ENCODE measurements around the gene PRKG1. TPM values are rescaled to one million over a fixed set of nuclear protein-coding genes. Genes with fewer than 3 reads are reported as not detected.

PRKG1 gene
- total RNA-seq, 1 experiment from 2014 or later, result 10.4 TPM

DNA sequence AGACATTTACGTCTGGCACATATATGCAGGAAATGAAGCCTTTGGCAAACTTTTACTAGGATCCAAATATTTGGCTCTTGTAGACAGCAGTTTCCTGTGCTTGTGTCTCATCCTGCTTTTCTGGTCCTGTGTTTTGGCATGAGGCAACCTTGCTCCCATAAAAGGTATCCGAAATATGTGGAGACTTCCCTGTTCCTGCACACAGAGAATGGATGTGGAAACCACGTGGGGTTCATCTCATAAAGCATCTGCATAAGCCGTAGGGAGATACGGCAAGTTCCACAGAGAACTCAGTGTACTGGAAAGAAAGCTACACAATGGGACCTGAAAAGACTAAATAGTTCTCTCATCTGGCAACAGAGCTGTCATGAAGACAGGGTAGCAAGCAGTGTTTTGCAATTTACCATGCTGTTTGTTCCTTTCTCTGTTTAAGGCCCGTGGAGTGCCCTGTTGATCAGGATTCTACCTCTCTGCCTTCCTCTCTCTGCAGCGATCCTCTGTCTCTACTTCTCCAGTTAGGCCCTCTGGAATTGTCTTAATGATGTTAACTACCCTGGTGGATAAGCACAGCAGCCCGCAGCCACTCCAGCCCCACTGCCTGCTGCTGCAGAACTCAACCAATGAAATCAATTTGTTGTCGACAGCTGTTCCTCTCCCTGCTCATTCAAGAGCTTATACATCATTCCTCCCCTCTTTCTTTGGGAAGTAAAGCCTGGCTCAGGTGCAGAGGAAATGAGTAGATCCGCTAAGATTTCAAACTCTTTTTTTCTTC, 331.5 kb downstream of the PRKG1 start:
- Histone ChIP-seq H2BK20ac (ENCODE audit: low read depth, low read length, poor library complexity, severe bottlenecking) (no peak overlapping the region), H3K27me3 (ENCODE audit: insufficient read depth, low read length) (no peaks in the 10 kb centered on the region), H2BK120ac (ENCODE audit: low read depth, low read length, poor library complexity, severe bottlenecking) (no peak overlapping the region), H3K9ac (ENCODE audit: extremely low read depth, insufficient read length, low read length) (no peak overlapping the region), H2AFZ (ENCODE audit: low read length) (no peak overlapping the region), H3K4ac (ENCODE audit: low read depth, low read length) (no peak overlapping the region), H3K14ac (ENCODE audit: insufficient read depth, low read length) (no peak overlapping the region), H3K18ac (ENCODE audit: insufficient read length, low read depth, low read length) (no peak overlapping the region), H3K9me3 (ENCODE audit: control insufficient read depth, low read depth, low read length) (no peaks in the 10 kb centered on the region), H3T11ph (ENCODE audit: low read length) (no peak overlapping the region), H3K79me1 (ENCODE audit: insufficient read depth, low read depth, low read length, poor library complexity, severe bottlenecking) (no peaks in the 10 kb centered on the region), H3K23me2 (ENCODE audit: insufficient read length, low read depth, low read length, poor library complexity, severe bottlenecking) (no peaks in the 10 kb centered on the region), H4K91ac (ENCODE audit: insufficient read length, low read depth, low read length) (no peak overlapping the region), H2AK5ac (ENCODE audit: insufficient read length, low read length) (no peak overlapping the region), H3K4me2 (ENCODE audit: insufficient read depth, insufficient read length, low read length) (no peak overlapping the region), H3K79me2 (ENCODE audit: insufficient read depth, low read length) (no peaks in the 10 kb centered on the region), H3K4me1 (ENCODE audit: insufficient read depth, low read length) (no peaks in the 10 kb centered on the region; the same call in 1 of the 2 replicates), H2BK12ac (ENCODE audit: insufficient read length, low read depth, low read length) (no peak overlapping the region), H4K20me1 (ENCODE audit: control insufficient read depth, insufficient read depth, insufficient read length) (no peaks in the 10 kb centered on the region), H3K23ac (ENCODE audit: insufficient read length, low read depth, low read length) (no peak overlapping the region), H3K56ac (ENCODE audit: insufficient read length, low read depth, low read length) (no peak overlapping the region), H2BK5ac (ENCODE audit: insufficient read length, low read length) (no peak overlapping the region), H2BK15ac (ENCODE audit: low read depth, low read length) (no peak overlapping the region), H3K27ac (ENCODE audit: insufficient read length, low read depth, low read length) (no peak overlapping the region), H4K8ac (replicated peaks; ENCODE audit: insufficient read length, low read depth, low read length) (no peak overlapping the region), H4K5ac (ENCODE audit: insufficient read length, low read depth, low read length) (no peak overlapping the region)
- Mint-ChIP-seq H3K27ac (no peak overlapping the region; a peak in 1 of 7 replicates), H3K36me3 (ENCODE audit: insufficient read depth in 1 of 3, low read depth in 3 of 3) (no peaks in the 10 kb centered on the region), H3K9me3 (no peaks in the 10 kb centered on the region), H3K4me3 (no peak overlapping the region), H3K4me1 (peaks cover 11 to 15% of the 10 kb centered on the region in 2 experiments), H3K27me3 (ENCODE audit: low read depth) (no peaks in the 10 kb centered on the region)
- DNase-seq, result peak; percentile 38
- TF ChIP-seq, protein P1, sequence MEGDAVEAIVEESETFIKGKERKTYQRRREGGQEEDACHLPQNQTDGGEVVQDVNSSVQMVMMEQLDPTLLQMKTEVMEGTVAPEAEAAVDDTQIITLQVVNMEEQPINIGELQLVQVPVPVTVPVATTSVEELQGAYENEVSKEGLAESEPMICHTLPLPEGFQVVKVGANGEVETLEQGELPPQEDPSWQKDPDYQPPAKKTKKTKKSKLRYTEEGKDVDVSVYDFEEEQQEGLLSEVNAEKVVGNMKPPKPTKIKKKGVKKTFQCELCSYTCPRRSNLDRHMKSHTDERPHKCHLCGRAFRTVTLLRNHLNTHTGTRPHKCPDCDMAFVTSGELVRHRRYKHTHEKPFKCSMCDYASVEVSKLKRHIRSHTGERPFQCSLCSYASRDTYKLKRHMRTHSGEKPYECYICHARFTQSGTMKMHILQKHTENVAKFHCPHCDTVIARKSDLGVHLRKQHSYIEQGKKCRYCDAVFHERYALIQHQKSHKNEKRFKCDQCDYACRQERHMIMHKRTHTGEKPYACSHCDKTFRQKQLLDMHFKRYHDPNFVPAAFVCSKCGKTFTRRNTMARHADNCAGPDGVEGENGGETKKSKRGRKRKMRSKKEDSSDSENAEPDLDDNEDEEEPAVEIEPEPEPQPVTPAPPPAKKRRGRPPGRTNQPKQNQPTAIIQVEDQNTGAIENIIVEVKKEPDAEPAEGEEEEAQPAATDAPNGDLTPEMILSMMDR (conservative IDR thresholded peaks at IDR 0.05), result no peak
- WGBS (ENCODE audit: extremely low coverage, insufficient read length, low lambda C conversion rate), result no CpG with 5 or more reads among the region's 10 CpGs

Measured in H9 (cell line).